ENCODE measurements around the gene CNOT3. TPM values are rescaled to one million over a fixed set of nuclear protein-coding genes. Genes with fewer than 3 reads are reported as not detected.
"Not testable (repeated sequence)": the region's sequence is repeated elsewhere in the genome, so short reads cannot be mapped to it uniquely, and the experiment has no call there.

The CNOT3 gene
- total RNA-seq, 1 donor = 6.2 TPM

GRCh38 chr19:54178581-54179261 lies 41.2 kb downstream of the CNOT3 start:
- TF ChIP-seq CTCF (IDR thresholded peaks at IDR 0.05; ENCODE audit: extremely low read depth, low read depth, low read length) = no peak
- Histone ChIP-seq H3K79me2 (ENCODE audit: insufficient read depth, low read length) (no peaks in the 10 kb centered on the region), H3K4me2 (ENCODE audit: insufficient read depth, low read length) (no peak overlapping the region), H2AFZ (ENCODE audit: low read length) (no peak overlapping the region), H3K9me3 (ENCODE audit: low read depth, low read length) (no peaks in the 10 kb centered on the region), H3K4me1 (ENCODE audit: insufficient read depth, low read length) (no peaks in the 10 kb centered on the region), H3K27me3 (ENCODE audit: insufficient read depth, low read length) (no peaks in the 10 kb centered on the region), H3K27ac (ENCODE audit: low read depth, low read length) (no peak overlapping the region), H3K36me3 (ENCODE audit: insufficient read depth, low read length) (peaks cover 38% of the 10 kb centered on the region), H3K4me3 (ENCODE audit: insufficient read depth, low read length) (no peak overlapping the region), H4K20me1 (ENCODE audit: insufficient read depth, low read length) (peaks cover 15% of the 10 kb centered on the region)
- DNase-seq (ENCODE audit: insufficient read length, low spot score, missing footprints) = peak; percentile 86

- no peak for TF ChIP-seq CTCF (IDR thresholded peaks at IDR 0.05; ENCODE audit: extremely low read depth, low read depth, low read length)
- no peak overlapping the region for H3K4me3 ChIP-seq (ENCODE audit: insufficient read depth, low read length)
- no peaks in the 10 kb centered on the region for H3K79me2 ChIP-seq (ENCODE audit: insufficient read depth, low read length)
- H3K27me3 ChIP-seq (ENCODE audit: insufficient read depth, low read length) = no peaks in the 10 kb centered on the region
- H3K4me1 ChIP-seq (ENCODE audit: insufficient read depth, low read length) = no peaks in the 10 kb centered on the region
- H3K9me3 ChIP-seq (ENCODE audit: low read depth, low read length) = no peaks in the 10 kb centered on the region
- H3K27ac ChIP-seq (ENCODE audit: low read depth, low read length) = no peak overlapping the region
- H4K20me1 ChIP-seq (ENCODE audit: insufficient read depth, low read length) = peaks cover 15% of the 10 kb centered on the region
- H2AFZ ChIP-seq (ENCODE audit: low read length) = no peak overlapping the region
- peak; percentile 74 for DNase-seq (ENCODE audit: insufficient read length, low spot score, missing footprints)
- no peak overlapping the region for H3K4me2 ChIP-seq (ENCODE audit: insufficient read depth, low read length)
- H3K36me3 ChIP-seq (ENCODE audit: insufficient read depth, low read length) = peaks cover 38% of the 10 kb centered on the region
Observed at GRCh38 chr19:54179262-54179852, 41.8 kb downstream of the CNOT3 start.

DNA sequence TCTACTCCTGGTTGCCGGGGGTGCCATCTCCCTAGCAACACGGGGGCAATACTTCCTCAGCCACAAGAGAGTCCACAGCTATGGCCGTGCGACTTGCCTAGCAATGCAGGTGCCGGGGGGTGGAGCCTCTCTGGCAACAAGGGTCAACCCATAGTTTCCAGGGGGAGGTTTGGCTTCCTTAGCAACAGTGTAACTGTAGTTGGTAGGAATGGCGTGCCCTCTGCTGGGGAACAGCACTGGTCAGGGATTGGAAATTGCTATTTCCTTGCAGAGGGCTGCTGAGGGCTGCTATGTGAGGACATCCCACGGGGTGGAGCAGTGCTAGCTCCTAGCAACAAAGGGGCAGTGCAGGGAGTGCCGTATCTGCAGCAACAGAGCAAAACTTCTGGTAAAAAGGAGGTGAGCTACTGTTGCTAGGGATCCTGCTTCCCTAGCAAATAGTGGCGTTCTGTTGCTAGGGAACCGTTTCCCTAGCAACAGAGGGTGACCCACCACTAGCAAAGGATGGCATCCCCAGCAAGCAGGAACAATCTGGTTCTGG lies 42.4 kb downstream of the CNOT3 start:
- Histone ChIP-seq H3K4me3 (ENCODE audit: insufficient read depth, low read length) (no peak overlapping the region), H3K27me3 (ENCODE audit: insufficient read depth, low read length) (no peaks in the 10 kb centered on the region), H4K20me1 (ENCODE audit: insufficient read depth, low read length) (peaks cover 15% of the 10 kb centered on the region), H3K27ac (ENCODE audit: low read depth, low read length) (no peak overlapping the region), H3K4me2 (ENCODE audit: insufficient read depth, low read length) (no peak overlapping the region), H3K79me2 (ENCODE audit: insufficient read depth, low read length) (no peaks in the 10 kb centered on the region), H3K9me3 (ENCODE audit: low read depth, low read length) (no peaks in the 10 kb centered on the region), H3K4me1 (ENCODE audit: insufficient read depth, low read length) (no peaks in the 10 kb centered on the region), H3K36me3 (ENCODE audit: insufficient read depth, low read length) (peaks cover 38% of the 10 kb centered on the region), H2AFZ (ENCODE audit: low read length) (no peak overlapping the region)
- TF ChIP-seq CTCF (IDR thresholded peaks at IDR 0.05; ENCODE audit: extremely low read depth, low read depth, low read length) = peak; percentile 35
- DNase-seq (ENCODE audit: insufficient read length, low spot score, missing footprints) = peak; percentile 93

DNA sequence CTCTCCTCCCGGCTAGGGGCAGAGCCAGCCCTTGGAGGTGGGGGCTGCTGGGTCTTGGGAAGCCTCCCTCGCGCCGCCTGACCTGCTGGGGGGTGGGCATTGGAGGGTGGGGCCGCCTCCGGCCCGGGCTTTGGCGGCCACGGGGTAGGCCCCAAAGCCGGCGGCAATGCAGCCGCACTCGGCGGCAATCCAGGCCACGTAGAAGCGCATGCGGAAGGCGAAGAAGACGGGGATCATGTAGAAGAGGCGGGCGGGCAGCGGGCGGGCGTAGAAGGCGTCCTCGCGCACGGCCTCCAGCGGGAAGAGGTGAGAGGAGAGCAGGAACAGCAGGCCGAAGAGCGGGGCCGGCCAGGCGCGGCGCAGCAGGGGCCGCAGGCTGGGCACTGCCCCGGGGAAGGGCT lies 43.1 kb downstream of the CNOT3 start:
- no peaks in the 10 kb centered on the region for H3K9me3 ChIP-seq (ENCODE audit: low read depth, low read length)
- no peak overlapping the region for H3K4me3 ChIP-seq (ENCODE audit: insufficient read depth, low read length)
- no peaks in the 10 kb centered on the region for H3K79me2 ChIP-seq (ENCODE audit: insufficient read depth, low read length)
- H3K4me1 ChIP-seq (ENCODE audit: insufficient read depth, low read length) = no peaks in the 10 kb centered on the region
- H3K4me2 ChIP-seq (ENCODE audit: insufficient read depth, low read length) = no peak overlapping the region
- H3K27me3 ChIP-seq (ENCODE audit: insufficient read depth, low read length) = no peaks in the 10 kb centered on the region
- DNase-seq (ENCODE audit: insufficient read length, low spot score, missing footprints) = peak; percentile 22
- H4K20me1 ChIP-seq (ENCODE audit: insufficient read depth, low read length) = peaks cover 15% of the 10 kb centered on the region
- no peak for TF ChIP-seq CTCF (IDR thresholded peaks at IDR 0.05; ENCODE audit: extremely low read depth, low read depth, low read length)
- no peak overlapping the region for H3K27ac ChIP-seq (ENCODE audit: low read depth, low read length)
- H2AFZ ChIP-seq (ENCODE audit: low read length) = no peak overlapping the region
- peaks cover 38% of the 10 kb centered on the region for H3K36me3 ChIP-seq (ENCODE audit: insufficient read depth, low read length)

DNA sequence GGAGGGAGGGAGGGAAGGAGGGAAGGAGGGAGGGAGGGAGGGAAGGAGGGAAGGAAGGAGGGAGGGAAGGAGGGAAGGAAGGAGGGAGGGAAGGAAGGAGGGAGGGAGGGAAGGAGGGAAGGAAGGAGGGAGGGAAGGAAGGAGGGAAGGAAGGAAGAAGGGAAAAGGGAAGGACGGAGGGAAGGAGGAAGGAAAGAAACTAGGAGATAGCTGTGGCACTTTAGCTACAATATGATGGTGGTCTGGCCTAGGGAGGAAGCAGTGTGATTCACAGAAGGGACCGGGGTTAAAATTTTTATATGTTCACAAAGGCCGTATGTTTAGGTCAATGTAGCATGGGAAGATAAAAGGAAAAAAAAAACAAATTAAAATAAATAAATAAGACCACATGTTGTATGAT lies 44.3 kb downstream of the CNOT3 start:
- not testable (repeated sequence) for H3K9me3 ChIP-seq (ENCODE audit: low read depth, low read length); DNase-seq (ENCODE audit: insufficient read length, low spot score, missing footprints); H3K27me3 ChIP-seq (ENCODE audit: insufficient read depth, low read length); H3K4me2 ChIP-seq (ENCODE audit: insufficient read depth, low read length); H3K27ac ChIP-seq (ENCODE audit: low read depth, low read length); H2AFZ ChIP-seq (ENCODE audit: low read length); H3K4me1 ChIP-seq (ENCODE audit: insufficient read depth, low read length); H3K4me3 ChIP-seq (ENCODE audit: insufficient read depth, low read length); H3K79me2 ChIP-seq (ENCODE audit: insufficient read depth, low read length)
- Histone ChIP-seq H3K36me3 (ENCODE audit: insufficient read depth, low read length) (peaks cover 37% of the 10 kb centered on the region), H4K20me1 (ENCODE audit: insufficient read depth, low read length) (peaks cover 18% of the 10 kb centered on the region)

All from osteoblast (primary cell).